A549 (cell line): ENCODE results near the gene PAN3. TPM values are rescaled to one million over a fixed set of nuclear protein-coding genes. Genes with fewer than 3 reads are reported as not detected.

Experiments
- ATAC-seq, 2 experiments: fragments of 200-7000 bp in 1 of 2; fragments of >200 bp in 1 of 2; cut with Nextera tagmentation in 1 of 2; cut with Tn5 transposase in 1 of 2; 3 replicates each; pipeline versions ENCODE4 v1.8.0 to v1.9.1; 2018 to 2020; ENCODE audit warnings: mild to moderate bottlenecking in 1 of 2, moderate library complexity in 1 of 2
- CTCF ChIA-PET: fragments of 300-600 bp; sonication (Branson Sonifier 250); formaldehyde crosslinking; extraction: SDS; loops from one replicate; lab custom pipeline; 2021; ENCODE audit warnings: antibody characterized with exemption, inconsistent platforms; lab: Yijun Ruan, JAX
- POLR2A ChIA-PET: fragments of 350-600 bp; formaldehyde crosslinking; extraction: SDS; loops from one replicate; lab custom pipeline; 2021; ENCODE audit warnings: antibody characterized with exemption, inconsistent platforms; lab: Yijun Ruan, JAX
- DNase-seq, 2 experiments: peaks; one replicate each; pipeline versions ENCODE4 v3.0.0 to v3.0.0-alpha.2; 2011 to 2016; ENCODE audit warnings: low read depth in 1 of 2, low spot score in 1 of 2
- FAIRE-seq: peaks from 2 replicates; lab custom pipeline; 2011; peaks lifted over from hg19 to GRCh38; lab: Jason Lieb, UNC
- H3K27ac ChIP-seq, 2 experiments: fragments of >200 bp; sonication (Bioruptor Twin); formaldehyde crosslinking; 3 replicates each; pipeline ENCODE4 v1.5.1; 2016 to 2017
- H3K4me1 ChIP-seq: fragments of >200 bp; sonication (Bioruptor Twin); formaldehyde crosslinking; 3 replicates; pipeline ENCODE4 v1.6.1; 2016
- H3K4me2 ChIP-seq: fragments of >200 bp; sonication (Bioruptor Twin); formaldehyde crosslinking; 3 replicates; pipeline ENCODE4 v1.6.1; 2016
- H3K4me3 ChIP-seq: fragments of >200 bp; sonication (Bioruptor Twin); formaldehyde crosslinking; 3 replicates; pipeline ENCODE4 v1.5.1; 2016
- H3K9me3 ChIP-seq: fragments of >200 bp; sonication (Bioruptor Twin); formaldehyde crosslinking; 3 replicates; pipeline ENCODE4 v1.6.1; 2016
- BHLHE40 ChIP-seq: IDR thresholded peaks from 2 replicates; pipeline ENCODE4 v1.6.1; 2012; ENCODE audit warnings: low read depth, low read length, inconsistent platforms
- CEBPB ChIP-seq, 2 experiments: fragments of >200 bp in 1 of 2; sonication (Bioruptor Twin) in 1 of 2; formaldehyde crosslinking in 1 of 2; IDR thresholded peaks; 2 replicates each; pipeline ENCODE4 v1.6.1; 2012 to 2016
- CHD2 ChIP-seq: fragments of 150-350 bp; IDR thresholded peaks from 2 replicates; pipeline ENCODE4 v1.6.1; 2014; ENCODE audit warnings: low read length; ENCODE audit not compliant: partially characterized antibody
- FOSB ChIP-seq: fragments of 250-450 bp; sonication (Bioruptor Pico); IDR thresholded peaks from 2 replicates; pipeline ENCODE4 v1.5.0; 2020; ENCODE audit warnings: mild to moderate bottlenecking, moderate library complexity
- FOSL2 ChIP-seq, 2 experiments: fragments of 450-650 bp in 1 of 2; fragments of >200 bp in 1 of 2; sonication (Bioruptor Twin) in 1 of 2; formaldehyde crosslinking; IDR thresholded peaks; 2 replicates each; pipeline versions ENCODE4 v1.5.0 to v1.6.1; 2016 to 2020; ENCODE audit warnings: mild to moderate bottlenecking in 1 of 2, moderate library complexity in 1 of 2
- FOXS1 ChIP-seq: fragments of 250-450 bp; sonication (Bioruptor Pico); IDR thresholded peaks from 2 replicates; pipeline ENCODE4 v1.5.0; 2020; ENCODE audit warnings: mild to moderate bottlenecking, moderate library complexity
- HDAC2 ChIP-seq: fragments of 200-600 bp; sonication (generic); IDR thresholded peaks from 2 replicates; pipeline ENCODE4 v1.6.1; 2016
- KDM1A ChIP-seq: fragments of 200-600 bp; sonication (generic); IDR thresholded peaks from 2 replicates; pipeline ENCODE4 v1.6.1; 2016; ENCODE audit warnings: low read depth, mild to moderate bottlenecking
- MAFK ChIP-seq: fragments of 450-650 bp; IDR thresholded peaks from 2 replicates; pipeline ENCODE4 v1.6.1; 2014; ENCODE audit not compliant: partially characterized antibody
- MAX ChIP-seq: IDR thresholded peaks from 2 replicates; pipeline ENCODE4 v1.6.1; 2012
- MAZ ChIP-seq: fragments of 150-350 bp; IDR thresholded peaks from 2 replicates; pipeline ENCODE4 v1.6.1; 2014; ENCODE audit warnings: antibody characterized with exemption, low read depth, low read length, borderline replicate concordance
- MYC ChIP-seq: IDR thresholded peaks from 2 replicates; pipeline ENCODE4 v1.6.1; 2012; ENCODE audit warnings: mild to moderate bottlenecking, inconsistent platforms, low read length, improper control_type of control experiment, borderline replicate concordance
- PHF8 ChIP-seq: fragments of 200-600 bp; sonication (generic); IDR thresholded peaks from 2 replicates; pipeline ENCODE4 v1.6.1; 2016; ENCODE audit warnings: low read depth, mild to moderate bottlenecking, antibody characterized with exemption, moderate library complexity, borderline replicate concordance
- POLR2AphosphoS2 ChIP-seq: conservative IDR thresholded peaks from 2 replicates; pipeline ENCODE4 v1.6.1; 2012; ENCODE audit warnings: low read length, improper control_type of control experiment, inconsistent platforms
- RAD21 ChIP-seq, 2 experiments: fragments of >200 bp in 1 of 2; sonication (Bioruptor Twin) in 1 of 2; formaldehyde crosslinking in 1 of 2; IDR thresholded peaks in 1 of 2; conservative IDR thresholded peaks in 1 of 2; 2 replicates in 1 of 2; 3 replicates in 1 of 2; pipeline ENCODE4 v1.6.1; 2012 to 2018; ENCODE audit warnings: inconsistent platforms in 1 of 2
- SREBF2 ChIP-seq: fragments of 450-650 bp; IDR thresholded peaks from 2 replicates; pipeline ENCODE4 v1.6.1; 2014; ENCODE audit warnings: mild to moderate bottlenecking, moderate library complexity
- ZC3H11A ChIP-seq: fragments of 450-650 bp; IDR thresholded peaks from 2 replicates; pipeline ENCODE4 v1.6.1; 2014; ENCODE audit warnings: antibody characterized with exemption, mild to moderate bottlenecking
- ZNF302 ChIP-seq: fragments of 250-450 bp; sonication (Bioruptor Pico); IDR thresholded peaks from 2 replicates; pipeline ENCODE4 v1.9.0; 2021; ENCODE audit warnings: inconsistent platforms, mild to moderate bottlenecking, moderate library complexity
- ZSCAN20 ChIP-seq: fragments of 250-450 bp; sonication (Bioruptor Pico); IDR thresholded peaks from 2 replicates; pipeline ENCODE4 v1.8.0; 2022; ENCODE audit warnings: mild to moderate bottlenecking, moderate library complexity
- WGBS: methylation state at CpG from one replicate; pipeline ENCODE4 v1.1.6; 2017; ENCODE audit errors: missing lambda C conversion rate; 5-methylcytosine and 5-hydroxymethylcytosine counted together
- polyA plus RNA-seq, 4 experiments: library from polyadenylated mRNA; depleted of rRNA in 3 of 4; stranded (reverse); fragments of >200 nt; fragmentation: RNase III in 1 of 4; extraction: RNeasy Plus Mini Kit Qiagen cat#74134 plus additional on column Dnase treatment in 1 of 4; gene quantifications; 2 replicates in 3 of 4; 3 replicates in 1 of 4; pipeline ENCODE4 v1.2.3, GENCODE V29; 2011 to 2017
- small RNA-seq, 6 experiments: library from RNA; depleted of rRNA; stranded (forward); fragments of <200 nt; gene quantifications; one replicate each; pipeline ENCODE3, GENCODE V24; 2012

PAN3 gene
- polyA plus RNA-seq, 2 of the 4 experiments (the other 2 are of a cell fraction) = 6.2 to 13.9 TPM

DNA sequence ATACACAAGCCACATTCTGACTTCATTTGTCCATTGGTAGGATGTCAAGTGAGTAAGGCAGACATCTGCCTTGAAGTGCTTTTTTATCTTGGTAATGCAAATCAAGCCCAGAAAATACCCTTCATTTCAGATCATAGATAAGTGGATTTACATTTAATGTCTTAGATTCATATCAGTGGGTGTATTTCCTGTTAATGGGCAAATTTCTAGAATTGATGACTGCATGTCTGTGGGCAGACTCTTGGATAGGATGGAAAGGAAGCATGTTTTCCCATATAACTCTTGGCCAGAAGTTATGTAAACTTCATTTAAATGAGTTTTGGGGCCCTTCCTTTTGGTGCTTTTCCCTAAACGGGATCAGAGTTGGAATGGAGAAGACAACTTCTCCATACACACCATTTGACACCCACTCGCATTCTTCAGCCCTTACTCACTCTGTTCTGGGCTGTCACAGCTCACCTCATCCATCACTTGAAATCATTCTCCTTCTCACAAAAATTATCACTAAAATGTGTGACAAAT, 202.0 kb downstream of the PAN3 start:
- WGBS = 37% methylated on average over 2 of the region's 2 CpGs
- Histone ChIP-seq H3K4me3 (no peak overlapping the region), H3K4me2 (no peak overlapping the region), H3K4me1 (no peaks in the 10 kb centered on the region), H3K9me3 (no peaks in the 10 kb centered on the region), H3K27ac (no peak overlapping the region)
- no peak for FAIRE-seq
- ATAC-seq = no peak
- TF ChIP-seq FOSB (CRISPR knock-in tag) = no peak
- TF ChIP-seq KDM1A = no peak
- no peak for TF ChIP-seq FOSL2 (IDR thresholded peaks at IDR 0.05)
- no peak for TF ChIP-seq FOSL2 (CRISPR knock-in tag; IDR thresholded peaks at IDR 0.05)
- no peak for TF ChIP-seq CEBPB (IDR thresholded peaks at IDR 0.05)
- no peak for TF ChIP-seq MYC
- no peak for TF ChIP-seq ZNF302 (CRISPR knock-in tag)
- no peak for TF ChIP-seq POLR2AphosphoS2
- TF ChIP-seq FOXS1 (CRISPR knock-in tag) = no peak
- DNase-seq = no peak
- ChIA-PET CTCF (interaction anchor here (0.6 kb wide), 1 partner anchor 28 kb away, joined by 4 read pairs; no protein-coding TSS in a partner anchor), POLR2A (no interaction called here)

DNA sequence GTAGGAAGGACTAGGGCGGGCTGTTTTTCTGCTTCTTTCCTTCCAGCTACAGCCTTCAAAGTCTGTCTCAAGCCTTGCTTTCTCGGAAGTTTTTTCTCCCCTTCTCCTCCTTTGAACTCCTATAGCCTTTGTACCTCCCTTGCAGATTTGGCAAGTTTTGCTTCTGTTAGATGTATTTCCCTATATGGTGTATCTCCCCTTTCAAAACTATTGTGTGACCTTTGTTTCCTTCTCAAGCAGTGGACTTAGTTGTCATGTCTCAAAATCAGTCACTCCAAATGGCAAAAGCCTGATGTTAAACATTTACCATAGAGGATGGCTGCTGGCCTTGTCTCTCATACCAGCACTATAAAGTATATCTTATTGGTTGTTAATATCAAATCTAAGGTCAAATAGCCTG, 203.9 kb downstream of the PAN3 start:
- CTCF ChIA-PET = interaction anchor here (1.9 kb wide), 1 partner anchor 18 kb away, joined by 4 read pairs; no protein-coding TSS in a partner anchor
- TF ChIP-seq CHD2 = no peak
- TF ChIP-seq HDAC2 = no peak
- no peak for TF ChIP-seq BHLHE40
- TF ChIP-seq MAFK = no peak
- no peak overlapping the region for H3K27ac ChIP-seq
- POLR2A ChIA-PET = no interaction called here
- H3K4me3 ChIP-seq = no peak overlapping the region
- FAIRE-seq (no peak), ATAC-seq (no peak), DNase-seq (no peak)
- no peaks in the 10 kb centered on the region for H3K4me1 ChIP-seq
- no peak overlapping the region for H3K4me2 ChIP-seq
- H3K9me3 ChIP-seq = no peaks in the 10 kb centered on the region
- 55% methylated on average over 2 of the region's 2 CpGs for WGBS

GRCh38 chr13:28344163-28344562, 205.8 kb downstream of the PAN3 start:
- FAIRE-seq = no peak
- DNase-seq = no peak
- H3K4me2 ChIP-seq = no peak overlapping the region
- CTCF ChIA-PET = interaction anchor here (1.3 kb wide), 1 partner anchor 11 kb away, joined by 4 read pairs; no protein-coding TSS in a partner anchor
- H3K4me1 ChIP-seq = no peaks in the 10 kb centered on the region
- TF ChIP-seq SREBF2 (no peak), FOXS1 (CRISPR knock-in tag) (no peak), MAZ (no peak), MAX (no peak), PHF8 (no peak), ZSCAN20 (CRISPR knock-in tag) (no peak), FOSB (CRISPR knock-in tag) (no peak), RAD21 (conservative IDR thresholded peaks at IDR 0.05 in 1 of 2, IDR thresholded peaks at IDR 0.05 in 1 of 2) (no peak), ZC3H11A (no peak)
- POLR2A ChIA-PET = no interaction called here
- no peaks in the 10 kb centered on the region for H3K9me3 ChIP-seq
- H3K4me3 ChIP-seq = no peak overlapping the region
- ATAC-seq = no peak
- 37% methylated on average over 3 of the region's 3 CpGs for WGBS
- H3K27ac ChIP-seq = no peak overlapping the region

Small RNAs within 50 kb of the gene (small RNA-seq; reads per million reads assigned to genes)
- 0 reads per million in 6 experiments for gene RNU6-82P

Other genes starting within 250 kb of the PAN3 start
- gene PDX1, start 218.5 kb upstream of the PAN3 start, polyA plus RNA-seq (2011; rRNA removed) = 0.04 and 0.06 TPM in 2 replicates
- 0.03 to 0.05 TPM (median 0.04 TPM) in 3 replicates for gene PDX1, start 218.5 kb upstream of the PAN3 start, polyA plus RNA-seq (2017; fragmentation: RNase III; extraction: RNeasy Plus Mini Kit Qiagen cat#74134 plus additional on column Dnase treatment)
- gene CDX2, start 169.2 kb upstream of the PAN3 start, polyA plus RNA-seq (2011; rRNA removed) = 0.14 and 0.17 TPM in 2 replicates
- gene CDX2, start 169.2 kb upstream of the PAN3 start, polyA plus RNA-seq (2017; fragmentation: RNase III; extraction: RNeasy Plus Mini Kit Qiagen cat#74134 plus additional on column Dnase treatment) = 0.19 to 0.34 TPM (median 0.20 TPM) in 3 replicates
- not detected in 2 replicates for gene URAD, start 149.9 kb upstream of the PAN3 start, polyA plus RNA-seq (2011; rRNA removed)
- not detected in 3 replicates for gene URAD, start 149.9 kb upstream of the PAN3 start, polyA plus RNA-seq (2017; fragmentation: RNase III; extraction: RNeasy Plus Mini Kit Qiagen cat#74134 plus additional on column Dnase treatment)
- not detected in 2 replicates for gene FLT3, start 38.0 kb upstream of the PAN3 start, polyA plus RNA-seq (2011; rRNA removed)
- gene FLT3, start 38.0 kb upstream of the PAN3 start, polyA plus RNA-seq (2017; fragmentation: RNase III; extraction: RNeasy Plus Mini Kit Qiagen cat#74134 plus additional on column Dnase treatment) = not detected in 3 replicates